Stimulated activated naive CD4-positive, alpha-beta T cell treated with Interleukin-2 at 50 U/mL for 16 hours (primary cell): ENCODE data around the gene PFDN2.
"Not testable (repeated sequence)": the region's sequence is repeated elsewhere in the genome, so short reads cannot be mapped to it uniquely, and the experiment has no call there.

Source experiments
- DNase-seq: peaks from one replicate; lab custom pipeline; 2025; lab: John Stamatoyannopoulos, UW

PFDN2 gene

GRCh38 chr1:161080441-161081405 lies 37.1 kb downstream of the PFDN2 start:
- DNase-seq, result no peak

GRCh38 chr1:161079436-161080110 lies 38.3 kb downstream of the PFDN2 start:
- no peak for DNase-seq

DNA sequence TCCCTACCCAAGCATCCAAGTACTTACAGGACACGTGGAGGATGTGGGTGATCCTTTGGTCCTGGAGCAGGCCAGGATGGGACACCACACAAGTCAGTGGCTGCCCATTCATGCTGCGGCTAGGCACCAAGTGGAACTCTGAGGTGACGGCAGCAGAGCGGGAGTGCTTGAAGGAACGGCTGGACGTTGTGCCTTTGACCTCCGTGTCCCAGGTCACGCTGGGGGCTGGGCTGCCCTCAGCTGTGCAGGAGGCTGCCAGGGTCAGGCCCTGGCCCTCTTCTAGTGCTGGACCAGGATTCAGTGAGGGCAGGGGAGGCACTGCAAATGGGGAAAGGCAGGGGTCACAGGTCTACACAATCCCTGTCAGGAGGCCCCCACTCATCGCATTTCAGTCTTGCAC lies 40.4 kb downstream of the PFDN2 start:
- no peak for DNase-seq

DNA sequence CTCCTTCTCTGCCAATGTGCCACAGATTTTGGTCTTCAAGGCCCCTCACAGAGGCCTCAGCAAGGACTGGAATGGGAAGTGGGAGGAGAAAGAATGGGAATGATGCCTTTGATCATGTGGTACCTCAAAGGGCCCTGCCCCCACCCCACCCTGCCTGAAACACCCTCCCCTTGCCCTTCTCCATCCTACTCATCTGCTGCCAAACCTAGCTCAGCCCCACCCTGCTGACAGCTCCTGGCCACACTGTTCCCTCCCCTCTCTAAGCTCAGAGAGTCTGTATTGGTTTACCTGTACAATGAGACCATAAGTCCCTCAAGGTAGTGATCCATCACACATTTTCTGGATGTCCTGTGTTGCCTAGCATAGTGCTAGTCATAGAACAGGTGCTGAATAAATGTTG lies 41.4 kb downstream of the PFDN2 start:
- DNase-seq, result no peak

GRCh38 chr1:161074676-161075368 lies 43.0 kb downstream of the PFDN2 start:
- no peak for DNase-seq

- no peak for DNase-seq
Observed at GRCh38 chr1:161073474-161074121, 44.2 kb downstream of the PFDN2 start.

GRCh38 chr1:161072751-161073449 lies 44.9 kb downstream of the PFDN2 start:
- DNase-seq, result no peak

DNA sequence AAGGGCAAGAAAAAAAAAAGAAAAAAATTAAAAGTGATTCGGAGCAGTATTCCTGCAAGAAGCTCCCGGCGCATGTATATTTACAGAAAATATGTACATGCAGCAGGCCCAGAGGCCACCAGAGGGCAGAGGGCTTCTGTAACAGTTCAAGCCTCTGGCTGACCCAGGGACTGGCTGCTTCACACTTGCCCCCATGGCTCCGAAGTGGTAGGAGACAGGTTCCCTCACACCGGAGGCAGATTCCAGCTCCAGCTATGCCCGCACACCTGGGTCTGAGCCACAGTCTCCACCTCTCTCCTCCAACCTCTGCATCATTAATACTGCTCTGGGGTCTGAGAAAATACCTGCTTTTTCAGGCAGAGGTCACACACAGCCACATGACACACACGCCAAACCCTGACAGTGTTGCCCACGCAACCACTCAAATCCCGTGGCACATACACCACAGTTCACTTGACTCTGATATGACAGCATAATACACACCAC lies 45.9 kb downstream of the PFDN2 start:
- peak; percentile 23 for DNase-seq

DNA sequence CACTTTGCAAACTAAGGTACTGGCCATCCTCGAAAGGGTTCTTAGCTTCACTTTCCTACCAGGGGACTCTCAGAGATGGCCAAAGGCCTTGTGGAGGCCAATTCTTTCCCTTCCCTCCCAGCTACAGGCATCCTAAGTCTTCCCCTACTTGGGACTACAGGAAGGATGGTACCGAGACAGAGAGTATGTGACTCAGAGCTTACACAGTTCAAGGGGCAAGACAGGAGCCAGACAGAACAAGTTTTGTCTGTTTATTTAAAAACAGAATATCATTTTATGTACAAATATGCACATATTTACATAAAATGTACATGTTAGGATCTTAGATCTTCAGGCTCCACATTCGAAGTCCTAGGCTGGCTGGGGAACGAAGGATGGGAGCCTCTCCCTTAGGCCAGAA lies 47.1 kb downstream of the PFDN2 start:
- DNase-seq, result no peak

DNA sequence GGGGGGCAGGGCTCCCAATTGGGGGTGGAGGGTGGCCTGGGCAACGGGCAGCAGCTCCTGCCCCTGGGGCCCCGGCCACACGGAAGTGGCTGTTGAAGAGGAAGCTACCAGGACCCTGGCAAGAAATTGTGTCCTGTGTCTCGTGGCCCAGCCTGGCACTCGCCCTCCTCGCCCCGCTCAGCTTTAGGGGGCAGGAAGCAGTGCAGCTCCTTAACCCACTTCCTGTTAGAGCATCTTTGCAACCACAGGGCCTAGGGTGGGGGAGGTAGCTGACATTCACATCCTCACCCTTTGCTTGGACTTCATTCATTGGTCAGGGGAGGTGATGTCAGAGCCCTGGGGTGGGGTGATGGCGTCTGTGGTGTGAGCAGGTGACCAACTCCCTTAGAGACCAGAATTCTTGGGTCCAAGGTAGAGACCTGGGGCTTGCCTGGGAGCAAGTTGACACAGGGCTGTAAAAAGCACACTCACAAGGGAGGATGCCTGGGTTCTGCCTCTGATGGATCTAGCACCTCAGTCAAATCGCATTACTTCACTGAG lies 48.0 kb downstream of the PFDN2 start, which contains the start of gene ARHGAP30:
Gene ARHGAP30 (minus strand): TSS at position 161 of the 540 bp plus-strand sequence. CDS start 267 bp downstream, outside the sequence.
- DNase-seq, result peak; percentile 79

DNA sequence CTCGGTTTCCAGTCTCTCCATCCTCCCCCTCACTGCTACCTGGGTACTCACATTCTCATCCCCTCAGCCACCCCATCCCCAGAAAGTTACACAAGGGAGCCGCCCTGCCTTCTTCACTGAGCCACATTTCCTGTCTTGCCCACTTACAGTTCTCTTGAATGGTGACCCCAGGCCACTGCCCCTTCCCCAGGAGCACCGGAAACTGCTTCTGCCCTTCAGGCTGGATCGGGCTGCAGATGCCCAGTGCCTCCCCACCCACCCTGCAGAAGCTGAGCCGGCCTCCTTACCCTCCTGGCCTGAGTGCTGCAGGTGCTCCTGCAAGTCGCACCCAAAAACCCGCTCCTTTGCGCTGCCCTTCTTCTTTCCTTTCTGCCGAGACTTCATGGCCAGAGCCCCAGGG lies 48.6 kb downstream of the PFDN2 start:
- DNase-seq, result no peak

GRCh38 chr1:161068306-161069234 lies 49.3 kb downstream of the PFDN2 start:
- DNase-seq, result peak; percentile 74

- DNase-seq, result peak; percentile 15
Observed at GRCh38 chr1:161066694-161067093, 51.1 kb downstream of the PFDN2 start.

GRCh38 chr1:161065681-161066080 lies 52.2 kb downstream of the PFDN2 start:
- not testable (repeated sequence) for DNase-seq

DNA sequence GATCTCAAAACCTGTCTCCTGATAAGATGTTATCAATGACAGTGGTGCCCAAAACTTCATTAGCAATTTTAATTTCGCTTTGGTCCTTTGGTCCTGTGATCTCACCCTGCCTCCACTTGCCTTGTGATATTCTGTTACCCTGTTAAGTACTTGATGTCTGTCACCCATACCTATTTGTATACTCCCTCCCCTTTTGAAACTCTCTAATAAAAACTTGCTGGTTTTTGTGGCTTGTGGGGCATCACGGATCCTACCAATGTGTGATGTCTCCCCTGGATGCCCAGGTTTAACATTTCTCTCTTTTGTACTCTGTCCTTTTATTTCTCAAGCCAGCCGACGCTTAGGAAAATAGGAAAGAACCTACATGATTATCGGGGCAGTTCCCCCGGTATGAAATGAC lies 53.9 kb downstream of the PFDN2 start:
- DNase-seq, result not testable (repeated sequence)

- no peak for DNase-seq
Observed at GRCh38 chr1:161061419-161061818, 56.4 kb downstream of the PFDN2 start.

- DNase-seq, result no peak
Observed at GRCh38 chr1:161059293-161059692, 58.5 kb downstream of the PFDN2 start.

DNA sequence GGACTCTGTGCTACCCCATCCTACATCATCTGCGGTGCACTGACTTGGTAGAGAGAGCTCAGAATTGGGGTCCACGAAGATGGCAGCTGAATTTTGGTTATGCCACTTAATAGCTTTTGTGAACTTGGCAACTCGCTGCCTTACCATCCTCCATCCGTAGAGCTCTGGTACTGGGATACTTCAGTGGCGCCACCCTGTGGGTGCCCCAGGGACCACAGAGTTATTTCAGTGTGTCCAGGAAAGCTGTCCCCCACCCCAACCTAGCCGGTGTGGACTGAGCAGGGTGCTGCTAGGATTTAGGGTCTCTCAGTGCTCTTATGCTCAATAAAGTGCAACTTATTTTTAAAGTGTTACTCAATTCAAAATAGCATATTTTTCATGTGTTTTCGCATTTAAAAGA lies 63.0 kb downstream of the PFDN2 start:
- no peak for DNase-seq

GRCh38 chr1:161054232-161054631 lies 63.6 kb downstream of the PFDN2 start:
- no peak for DNase-seq

DNA sequence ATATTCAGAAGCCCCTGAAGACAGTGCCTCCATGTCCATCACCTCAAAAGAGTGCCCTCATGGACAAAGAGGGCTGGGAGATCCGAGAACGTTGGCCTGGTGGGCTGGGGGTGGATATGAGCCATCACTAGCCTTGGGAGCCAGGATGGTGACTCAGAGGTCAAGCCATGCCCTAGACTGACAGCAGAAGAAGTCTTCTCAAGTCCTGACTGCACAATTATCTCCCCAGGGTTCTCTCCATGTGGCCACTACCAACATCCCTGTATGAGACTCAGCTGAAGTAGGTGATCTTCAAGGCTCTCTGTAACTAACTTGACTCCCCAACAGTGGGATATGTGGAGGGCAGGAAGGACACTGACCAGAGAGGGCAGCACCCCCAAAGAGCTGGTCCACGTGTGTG lies 64.9 kb downstream of the PFDN2 start:
- no peak for DNase-seq
